ENCODE data around the gene ADAP1. TPM values are rescaled to one million over a fixed set of nuclear protein-coding genes. Genes with fewer than 3 reads are reported as not detected.
"Not testable (repeated sequence)": the region's sequence is repeated elsewhere in the genome, so short reads cannot be mapped to it uniquely, and the experiment has no call there.

The ADAP1 gene
- polyA plus RNA-seq (2014; cell fraction: cytosol; rRNA removed), result 27.4 and 30.5 TPM in 2 replicates
- 28.2 and 35.6 TPM in 2 replicates for polyA plus RNA-seq (2014; cell fraction: nucleus; rRNA removed)

GRCh38 chr7:954330-955238 lies at the start of gene ADAP1:
Gene ADAP1, minus strand, starts transcription at chr7:954680. Its CDS starts 203 bp downstream, at chr7:954477.
- no peak for DNase-seq (ENCODE audit: low spot score)

GRCh38 chr7:1002445-1002844 lies 48.0 kb upstream of the ADAP1 start:
- not testable (repeated sequence) for DNase-seq (ENCODE audit: low spot score)

- not testable (repeated sequence) for DNase-seq (ENCODE audit: low spot score)
Observed at GRCh38 chr7:1002026-1002425, 47.5 kb upstream of the ADAP1 start.

- not testable (repeated sequence) for DNase-seq (ENCODE audit: low spot score)
Observed at GRCh38 chr7:1001069-1001770, 46.7 kb upstream of the ADAP1 start.

GRCh38 chr7:999941-1000935 lies 45.8 kb upstream of the ADAP1 start:
- no peak for DNase-seq (ENCODE audit: low spot score)

GRCh38 chr7:999149-999879 lies 44.8 kb upstream of the ADAP1 start:
- no peak for DNase-seq (ENCODE audit: low spot score)

- peak; percentile 73 for DNase-seq (ENCODE audit: low spot score)
Observed at GRCh38 chr7:997404-998395, 43.2 kb upstream of the ADAP1 start.

- no peak for DNase-seq (ENCODE audit: low spot score)
Observed at GRCh38 chr7:996079-996872, 41.8 kb upstream of the ADAP1 start.

GRCh38 chr7:995571-995970 lies 41.1 kb upstream of the ADAP1 start:
- no peak for DNase-seq (ENCODE audit: low spot score)

- DNase-seq (ENCODE audit: low spot score), result no peak
Observed at GRCh38 chr7:994592-995308, 40.3 kb upstream of the ADAP1 start.

- DNase-seq (ENCODE audit: low spot score), result peak; percentile 96
Observed at GRCh38 chr7:992709-993607, 38.5 kb upstream of the ADAP1 start.

- DNase-seq (ENCODE audit: low spot score), result no peak
Observed at GRCh38 chr7:991729-992656, 37.5 kb upstream of the ADAP1 start.

- no peak for DNase-seq (ENCODE audit: low spot score)
Observed at GRCh38 chr7:990933-991728, 36.7 kb upstream of the ADAP1 start.

- DNase-seq (ENCODE audit: low spot score), result no peak
Observed at GRCh38 chr7:990352-990932, 36.0 kb upstream of the ADAP1 start.

All from SK-N-DZ (cell line).